H9 (cell line): Measurements from ENCODE around the gene CALCR. TPM values are rescaled to one million over a fixed set of nuclear protein-coding genes. Genes with fewer than 3 reads are reported as not detected.

Source experiments
- DNase-seq: peaks from one replicate; pipeline ENCODE4 v3.0.0-alpha.2; 2017
- H2AFZ ChIP-seq: one replicate; pipeline ENCODE4 v1.6.1; 2013; ENCODE audit warnings: mild to moderate bottlenecking, low read length, control low read depth, moderate library complexity
- H2AK5ac ChIP-seq: 2 replicates; pipeline ENCODE4 v1.6.1; 2013; ENCODE audit warnings: low read length, control low read depth, mixed read lengths; ENCODE audit not compliant: insufficient read length
- H2BK120ac ChIP-seq: one replicate; pipeline ENCODE4 v1.6.1; 2013; ENCODE audit warnings: low read depth, mild to moderate bottlenecking, low read length, control low read depth, inconsistent platforms; ENCODE audit not compliant: poor library complexity, severe bottlenecking
- H2BK12ac ChIP-seq: 2 replicates; pipeline ENCODE4 v1.6.1; 2013; ENCODE audit warnings: low read length, control low read depth, mixed read lengths, low read depth; ENCODE audit not compliant: insufficient read length
- H2BK15ac ChIP-seq: 2 replicates; pipeline ENCODE4 v1.6.1; 2013; ENCODE audit warnings: low read depth, low read length, control low read depth
- H2BK20ac ChIP-seq: one replicate; pipeline ENCODE4 v1.6.1; 2013; ENCODE audit warnings: low read depth, mild to moderate bottlenecking, low read length, control low read depth, inconsistent platforms; ENCODE audit not compliant: poor library complexity, severe bottlenecking
- H2BK5ac ChIP-seq: 2 replicates; pipeline ENCODE4 v1.6.1; 2013; ENCODE audit warnings: low read length, control low read depth, mixed read lengths; ENCODE audit not compliant: insufficient read length
- H3K14ac ChIP-seq: 2 replicates; pipeline ENCODE4 v1.6.1; 2013; ENCODE audit warnings: low read length, control low read depth; ENCODE audit not compliant: insufficient read depth
- H3K18ac ChIP-seq: 2 replicates; pipeline ENCODE4 v1.6.1; 2013; ENCODE audit warnings: low read depth, mild to moderate bottlenecking, mixed read lengths, low read length, control low read depth; ENCODE audit not compliant: insufficient read length
- H3K23ac ChIP-seq: 2 replicates; pipeline ENCODE4 v1.6.1; 2013; ENCODE audit warnings: low read length, control low read depth, mixed read lengths, low read depth; ENCODE audit not compliant: insufficient read length
- H3K23me2 ChIP-seq: 2 replicates; pipeline ENCODE4 v1.6.1; 2013; ENCODE audit warnings: low read depth, mild to moderate bottlenecking, mixed read lengths, low read length, control low read depth; ENCODE audit not compliant: insufficient read length, poor library complexity, severe bottlenecking
- H3K27ac ChIP-seq: 2 replicates; pipeline ENCODE4 v1.5.1; 2013; ENCODE audit warnings: low read length, control low read depth, mixed read lengths, low read depth; ENCODE audit not compliant: insufficient read length
- H3K27me3 ChIP-seq: 2 replicates; pipeline ENCODE4 v1.6.1; 2013; ENCODE audit warnings: low read length, control low read depth, inconsistent platforms; ENCODE audit not compliant: insufficient read depth
- H3K4ac ChIP-seq: 2 replicates; pipeline ENCODE4 v1.6.1; 2013; ENCODE audit warnings: low read depth, mild to moderate bottlenecking, control low read depth, inconsistent platforms, low read length, moderate library complexity
- H3K4me1 ChIP-seq: 2 replicates; pipeline ENCODE4 v1.6.1; 2013; ENCODE audit warnings: low read length, control low read depth, inconsistent platforms; ENCODE audit not compliant: insufficient read depth
- H3K4me2 ChIP-seq: 2 replicates; pipeline ENCODE4 v1.6.1; 2013; ENCODE audit warnings: low read length, control low read depth, mixed read lengths; ENCODE audit not compliant: insufficient read length, insufficient read depth
- H3K56ac ChIP-seq: 2 replicates; pipeline ENCODE4 v1.6.1; 2013; ENCODE audit warnings: low read depth, mild to moderate bottlenecking, mixed read lengths, low read length, control low read depth; ENCODE audit not compliant: insufficient read length
- H3K79me1 ChIP-seq: 2 replicates; pipeline ENCODE4 v1.6.1; 2013; ENCODE audit warnings: low read depth, mild to moderate bottlenecking, moderate library complexity, low read length, control low read depth, inconsistent platforms; ENCODE audit not compliant: insufficient read depth, poor library complexity, severe bottlenecking
- H3K79me2 ChIP-seq: 2 replicates; pipeline ENCODE4 v1.6.1; 2013; ENCODE audit warnings: low read length, control low read depth, inconsistent platforms; ENCODE audit not compliant: insufficient read depth
- H3K9ac ChIP-seq: 2 replicates; pipeline ENCODE4 v1.6.1; 2013; ENCODE audit warnings: low read length, control low read depth, mixed read lengths; ENCODE audit not compliant: insufficient read length; ENCODE audit errors: extremely low read depth
- H3K9me3 ChIP-seq: one replicate; pipeline ENCODE4 v1.6.1; 2013; ENCODE audit warnings: low read depth, low read length, inconsistent platforms; ENCODE audit not compliant: control insufficient read depth
- H3T11ph ChIP-seq: one replicate; pipeline ENCODE4 v1.6.1; 2013; ENCODE audit warnings: mild to moderate bottlenecking, low read length, control low read depth, inconsistent platforms
- H4K20me1 ChIP-seq: one replicate; pipeline ENCODE4 v1.6.1; 2013; ENCODE audit not compliant: control insufficient read depth, insufficient read length, insufficient read depth
- H4K5ac ChIP-seq: 2 replicates; pipeline ENCODE4 v1.6.1; 2013; ENCODE audit warnings: low read depth, mild to moderate bottlenecking, mixed read lengths, low read length, control low read depth; ENCODE audit not compliant: insufficient read length
- H4K8ac ChIP-seq: replicated peaks from 2 replicates; pipeline ENCODE4 v1.6.1; 2013; ENCODE audit warnings: low read length, control low read depth, mixed read lengths, low read depth; ENCODE audit not compliant: insufficient read length
- H4K91ac ChIP-seq: 2 replicates; pipeline ENCODE4 v1.6.1; 2013; ENCODE audit warnings: low read depth, mild to moderate bottlenecking, moderate library complexity, mixed read lengths, low read length, control low read depth; ENCODE audit not compliant: insufficient read length
- H3K27ac Mint-ChIP-seq, 3 experiments: 2 replicates in 2 of 3; 3 replicates in 1 of 3; pipeline ENCODE4 v1.8.0; 2020 to 2021; ENCODE audit warnings: mixed read lengths in 3 of 3, mild to moderate bottlenecking in 1 of 3, moderate library complexity in 1 of 3
- H3K27me3 Mint-ChIP-seq: 2 replicates; pipeline ENCODE4 v1.8.0; 2021; ENCODE audit warnings: low read depth, mild to moderate bottlenecking, moderate library complexity, mixed read lengths
- H3K36me3 Mint-ChIP-seq, 3 experiments: 2 replicates in 2 of 3; 3 replicates in 1 of 3; pipeline ENCODE4 v1.8.0; 2020 to 2021; ENCODE audit warnings: low read depth in 3 of 3, mixed read lengths in 3 of 3; ENCODE audit not compliant: insufficient read depth in 1 of 3
- H3K4me1 Mint-ChIP-seq, 2 experiments: 2 replicates each; pipeline ENCODE4 v1.8.0; 2020; ENCODE audit warnings: mixed read lengths in 2 of 2
- H3K4me3 Mint-ChIP-seq, 2 experiments: 2 replicates in 1 of 2; 3 replicates in 1 of 2; pipeline ENCODE4 v1.8.0; 2020 to 2021; ENCODE audit warnings: mild to moderate bottlenecking in 2 of 2, mixed read lengths in 2 of 2, moderate library complexity in 1 of 2
- H3K9me3 Mint-ChIP-seq, 2 experiments: 2 replicates in 1 of 2; 3 replicates in 1 of 2; pipeline ENCODE4 v1.8.0; 2020; ENCODE audit warnings: mild to moderate bottlenecking in 2 of 2, mixed read lengths in 2 of 2, moderate library complexity in 1 of 2
- WGBS: extraction: QIAGEN DNeasy Blood & Tissue Kit; methylation state at CpG from one replicate; pipeline ENCODE4 v1.1.7; 2013; ENCODE audit warnings: missing lambda C conversion rate, low lambda C conversion rate, mixed read lengths; ENCODE audit not compliant: insufficient read length; ENCODE audit errors: extremely low coverage; 5-methylcytosine and 5-hydroxymethylcytosine counted together
- total RNA-seq: library from RNA; stranded (reverse); gene quantifications from 2 replicates; pipeline ENCODE4 v1.2.1, GENCODE V29; 2021
- TF ChIP-seq, protein P1 (sequence below): fragments of 200-600 bp; sonication (generic); conservative IDR thresholded peaks from 3 replicates; pipeline ENCODE4 v1.8.0; 2021; ENCODE audit warnings: antibody characterized with exemption, mild to moderate bottlenecking

The CALCR gene
- total RNA-seq, 1 experiment from 2014 or later: 0.52 TPM

DNA sequence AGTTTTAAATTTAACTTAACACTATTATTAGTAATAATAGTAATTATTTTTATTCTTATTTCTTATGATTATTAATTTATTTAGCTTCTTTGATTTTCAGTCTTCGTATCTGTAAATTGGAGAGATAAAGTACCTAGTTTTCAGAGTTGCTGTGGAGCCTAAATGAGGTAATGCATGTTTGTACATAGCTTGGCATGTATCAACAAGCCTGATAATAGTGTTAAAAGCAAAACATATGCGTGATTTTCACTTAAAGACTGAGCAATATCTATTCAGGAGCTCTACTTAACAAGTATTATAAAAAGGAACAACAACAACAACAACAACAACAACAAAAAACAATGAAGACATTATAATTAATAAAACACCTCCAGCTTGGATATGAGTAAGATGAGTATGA is 12.4 kb downstream of the CALCR start:
- Mint-ChIP-seq H3K4me1 (peaks cover 11 to 15% of the 10 kb centered on the region in 2 experiments), H3K27me3 (no peaks in the 10 kb centered on the region; the same call in none of the 2 replicates), H3K9me3 (no peaks in the 10 kb centered on the region), H3K27ac (no peak overlapping the region), H3K36me3 (no peaks in the 10 kb centered on the region), H3K4me3 (no peak overlapping the region)
- Histone ChIP-seq H3K4ac (no peak overlapping the region), H3K9me3 (no peaks in the 10 kb centered on the region), H3K23ac (no peak overlapping the region), H2BK15ac (no peak overlapping the region), H3K27ac (no peak overlapping the region), H3K56ac (no peak overlapping the region), H3K79me2 (no peaks in the 10 kb centered on the region), H3K4me1 (no peaks in the 10 kb centered on the region; the same call in 1 of the 2 replicates), H3K79me1 (no peaks in the 10 kb centered on the region), H2BK120ac (no peak overlapping the region), H3K9ac (no peak overlapping the region), H3K18ac (no peak overlapping the region), H4K91ac (no peak overlapping the region), H4K20me1 (no peaks in the 10 kb centered on the region), H3T11ph (no peak overlapping the region), H2AFZ (no peak overlapping the region), H4K8ac (no peak overlapping the region), H2BK5ac (no peak overlapping the region), H3K27me3 (no peaks in the 10 kb centered on the region), H3K4me2 (no peak overlapping the region), H4K5ac (no peak overlapping the region), H3K14ac (no peak overlapping the region), H2AK5ac (no peak overlapping the region), H2BK12ac (no peak overlapping the region), H3K23me2 (no peaks in the 10 kb centered on the region), H2BK20ac (no peak overlapping the region)
- DNase-seq: no peak
- TF ChIP-seq, protein P1, sequence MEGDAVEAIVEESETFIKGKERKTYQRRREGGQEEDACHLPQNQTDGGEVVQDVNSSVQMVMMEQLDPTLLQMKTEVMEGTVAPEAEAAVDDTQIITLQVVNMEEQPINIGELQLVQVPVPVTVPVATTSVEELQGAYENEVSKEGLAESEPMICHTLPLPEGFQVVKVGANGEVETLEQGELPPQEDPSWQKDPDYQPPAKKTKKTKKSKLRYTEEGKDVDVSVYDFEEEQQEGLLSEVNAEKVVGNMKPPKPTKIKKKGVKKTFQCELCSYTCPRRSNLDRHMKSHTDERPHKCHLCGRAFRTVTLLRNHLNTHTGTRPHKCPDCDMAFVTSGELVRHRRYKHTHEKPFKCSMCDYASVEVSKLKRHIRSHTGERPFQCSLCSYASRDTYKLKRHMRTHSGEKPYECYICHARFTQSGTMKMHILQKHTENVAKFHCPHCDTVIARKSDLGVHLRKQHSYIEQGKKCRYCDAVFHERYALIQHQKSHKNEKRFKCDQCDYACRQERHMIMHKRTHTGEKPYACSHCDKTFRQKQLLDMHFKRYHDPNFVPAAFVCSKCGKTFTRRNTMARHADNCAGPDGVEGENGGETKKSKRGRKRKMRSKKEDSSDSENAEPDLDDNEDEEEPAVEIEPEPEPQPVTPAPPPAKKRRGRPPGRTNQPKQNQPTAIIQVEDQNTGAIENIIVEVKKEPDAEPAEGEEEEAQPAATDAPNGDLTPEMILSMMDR: no peak
- WGBS: no CpG with 5 or more reads among the region's 2 CpGs
